ENCODE data around the gene EIF4B.

- TF ChIP-seq CTCF (conservative IDR thresholded peaks at IDR 0.05; ENCODE audit: low read length) (no peak), EZH2phosphoT487 (IDR thresholded peaks at IDR 0.05; ENCODE audit: borderline replicate concordance) (no peak)
These were observed 45.0 kb downstream of the EIF4B start for GRCh38 chr12:53051058-53051880.
